GM18909 (cell line): ENCODE measurements around the gene PSG6.
"Not testable (repeated sequence)": the region's sequence is repeated elsewhere in the genome, so short reads cannot be mapped to it uniquely, and the experiment has no call there.

Source experiments
- ATAC-seq: cut with Tn5 transposase; IDR thresholded peaks from one replicate; pipeline ENCODE4 v1.9.1; 2021; ENCODE audit warnings: mild to moderate bottlenecking; ENCODE audit not compliant: unreplicated experiment, poor library complexity

Gene PSG6

DNA sequence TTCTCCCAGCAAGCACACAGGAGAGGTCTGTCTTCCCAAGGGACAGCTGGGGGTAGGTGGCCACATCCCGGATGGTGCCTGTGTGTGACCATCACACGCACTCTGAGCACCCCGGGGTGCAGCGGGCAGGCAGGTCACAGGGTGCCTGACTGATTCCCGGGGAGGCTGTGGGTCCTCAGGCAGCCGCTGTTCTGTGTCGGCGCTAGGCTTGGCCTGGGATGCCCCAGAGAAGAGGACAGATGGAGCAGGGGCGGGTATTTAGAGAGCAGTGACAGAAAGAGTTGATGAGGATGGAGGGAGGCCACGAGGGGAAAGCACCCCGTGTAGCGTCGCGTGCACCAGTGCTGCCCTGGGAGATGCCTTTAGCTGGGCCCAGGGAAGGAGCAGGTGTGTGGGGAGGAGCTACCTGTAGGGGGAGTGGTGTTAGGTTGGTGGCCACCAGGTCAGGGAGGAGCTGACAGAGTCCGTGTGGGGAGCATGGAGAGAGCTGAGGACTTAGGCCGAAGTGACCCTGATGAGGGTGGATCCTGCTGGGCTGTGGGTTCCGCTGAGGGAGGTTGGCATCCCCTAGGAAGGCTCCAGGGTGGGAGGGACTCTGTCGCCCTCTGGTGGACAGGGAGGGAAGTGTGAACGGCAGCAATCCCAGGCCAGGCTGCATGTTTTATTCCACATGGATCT is 60.7 kb downstream of the PSG6 start:
- not testable (repeated sequence) for ATAC-seq

DNA sequence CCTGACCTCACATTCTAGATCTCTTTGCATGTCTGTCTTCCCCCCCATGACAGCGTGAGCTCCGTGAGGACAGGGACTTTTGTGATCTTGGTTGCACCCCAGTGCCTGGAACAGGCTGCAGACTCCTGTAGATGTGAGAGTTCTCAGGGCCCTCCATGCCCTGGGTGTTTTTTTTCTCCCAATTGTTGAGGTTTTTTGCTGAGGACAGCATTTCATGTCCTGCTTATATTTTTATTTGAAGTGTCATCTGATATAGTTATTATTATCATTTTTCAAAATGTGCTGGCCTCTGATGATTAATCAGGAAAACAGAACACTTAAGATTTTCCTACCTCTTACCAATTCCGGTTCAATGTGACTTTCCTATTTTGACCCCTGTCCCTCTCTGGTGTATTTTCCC is 62.9 kb downstream of the PSG6 start:
- ATAC-seq = not testable (repeated sequence)

DNA sequence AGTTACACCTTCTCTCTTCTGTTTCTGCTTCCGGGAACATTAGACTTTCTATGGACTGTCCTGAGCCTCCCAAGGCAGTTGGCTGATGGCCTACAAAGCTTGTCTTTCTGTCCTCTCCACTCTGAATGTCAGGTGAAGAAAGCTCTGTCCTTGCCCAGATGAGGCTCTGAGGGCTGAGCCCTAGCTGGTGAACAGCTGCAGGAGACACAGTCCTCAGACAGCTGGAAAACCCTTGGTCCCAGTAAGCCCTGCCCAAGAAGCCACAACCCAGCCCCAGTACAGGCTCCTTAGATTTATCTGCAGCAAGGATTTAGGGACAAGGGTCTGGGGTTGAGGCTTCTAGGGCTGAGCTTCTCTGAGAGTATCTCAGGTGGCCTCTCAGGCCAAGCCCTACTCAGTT is 64.5 kb downstream of the PSG6 start:
- not testable (repeated sequence) for ATAC-seq

DNA sequence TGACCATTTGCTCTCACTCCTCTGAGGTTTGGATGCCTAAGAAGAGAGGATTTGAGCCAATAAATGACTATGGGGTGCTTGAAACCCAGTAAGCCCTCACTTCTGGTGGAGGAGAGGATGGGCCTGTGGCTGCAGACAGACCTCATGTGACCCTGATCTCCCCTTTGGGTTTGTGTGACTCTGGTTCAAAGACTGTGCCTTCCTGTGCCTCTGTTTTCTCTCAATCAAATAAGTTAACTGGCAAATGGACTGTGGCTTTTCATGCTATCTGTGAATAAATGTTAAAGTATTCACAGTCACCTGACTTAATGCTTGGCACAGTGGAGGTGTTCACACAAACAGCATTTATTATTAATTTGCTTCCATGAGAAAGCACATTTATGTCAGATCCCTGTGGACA is 64.9 kb downstream of the PSG6 start:
- not testable (repeated sequence) for ATAC-seq
